Body of pancreas (tissue), 4 donors: Measurements from ENCODE around the gene YWHAE. TPM values are rescaled to one million over a fixed set of nuclear protein-coding genes. Genes with fewer than 3 reads are reported as not detected.

Source experiments
- ATAC-seq: fragments of 150-250 bp; one replicate; pipeline ENCODE4 v1.9.1; 2016
- DNase-seq, 4 donors: peaks; one replicate each; pipeline ENCODE4 v3.0.0-alpha.2; 2019
- H3K27ac ChIP-seq, 4 donors: fragments of 200-600 bp; sonication (generic); 1 replicate in 3 of 4; 2 replicates in 1 of 4; pipeline versions ENCODE4 v1.5.1 to v1.6.1; 2016 to 2019; ENCODE audit warnings: mild to moderate bottlenecking in 1 of 4, mixed read lengths in 1 of 4, moderate library complexity in 1 of 4
- H3K27me3 ChIP-seq, 2 donors: fragments of 200-600 bp; sonication (generic); one replicate each; pipeline ENCODE4 v1.6.0; 2016; ENCODE audit warnings: mild to moderate bottlenecking in 1 of 2
- H3K36me3 ChIP-seq, 2 donors: fragments of 200-600 bp; sonication (generic); replicated peaks in 1 of 2; 2 replicates each; pipeline ENCODE4 v1.5.1; 2016; ENCODE audit warnings: low read depth in 2 of 2; ENCODE audit not compliant: insufficient read depth in 1 of 2
- H3K4me1 ChIP-seq: fragments of 200-600 bp; sonication (generic); one replicate; pipeline ENCODE4 v1.6.0; 2016
- H3K4me3 ChIP-seq, 2 donors: fragments of 200-600 bp; sonication (generic); 1 replicate in 1 of 2; 2 replicates in 1 of 2; pipeline ENCODE4 v1.5.1; 2016 to 2019
- H3K9me3 ChIP-seq, 3 donors: fragments of 200-600 bp; sonication (generic); 1 replicate in 2 of 3; 2 replicates in 1 of 3; pipeline ENCODE4 v1.5.1; 2016
- POLR2A ChIP-seq, 3 donors: fragments of 450-650 bp; IDR thresholded peaks; one replicate each; pipeline ENCODE4 v1.6.1; 2016; ENCODE audit warnings: antibody characterized with exemption in 3 of 3, mild to moderate bottlenecking in 2 of 3
- WGBS, 2 donors: methylation state at CpG; one replicate each; pipeline ENCODE4 v1.1.5; 2017; 5-methylcytosine and 5-hydroxymethylcytosine counted together
- intact Hi-C: fragments of 100-400 bp; cut with DNase I; formaldehyde crosslinking; loops from one replicate; pipeline ENCODE4 v1.15.1; 2023
- total RNA-seq, 2 donors: library from RNA; depleted of rRNA; stranded (reverse); fragments of >200 nt; gene quantifications; one replicate each; pipeline ENCODE4 v1.1.0, GENCODE V29; 2016
- TF ChIP-seq, protein P1 (sequence below), 7 experiments: fragments of 450-650 bp in 4 of 7; fragments of 200-600 bp in 3 of 7; sonication (generic) in 3 of 7; IDR thresholded peaks; one replicate each; pipeline ENCODE4 v1.5.1; 2016 to 2019; ENCODE audit warnings: antibody characterized with exemption in 7 of 7

The YWHAE gene
- total RNA-seq, 2 donors from 2014 or later, result 301 to 378 TPM

DNA sequence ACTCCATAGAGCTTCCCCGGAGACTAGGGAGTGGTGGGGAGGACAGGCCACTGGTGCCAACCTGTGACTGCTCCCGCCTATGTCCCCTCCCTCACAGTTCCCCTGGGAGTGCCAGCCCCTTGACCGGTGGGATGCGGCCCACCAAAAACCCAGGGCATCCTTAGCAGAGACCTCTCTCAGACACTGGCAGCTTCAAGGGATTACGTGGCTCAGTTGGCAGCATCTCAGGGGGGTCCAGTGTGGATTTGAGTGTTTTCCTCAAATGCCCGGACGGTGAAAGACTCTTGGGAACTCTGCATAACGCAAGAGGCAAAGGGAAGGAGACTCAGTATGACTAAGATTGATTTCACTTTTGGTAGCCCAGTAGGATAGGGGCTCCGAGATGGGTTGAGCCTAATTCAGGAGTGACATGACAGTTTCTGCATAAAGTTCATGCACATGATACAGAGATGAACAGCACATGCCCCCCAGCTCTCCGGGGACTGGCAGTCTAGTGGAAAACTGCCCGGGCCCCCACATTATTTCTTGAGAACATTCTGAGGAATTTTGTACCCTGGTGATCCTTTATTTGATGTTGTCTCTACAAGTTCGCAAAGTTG is 70.2 kb downstream of the YWHAE start:
- ATAC-seq, result no peak

DNA sequence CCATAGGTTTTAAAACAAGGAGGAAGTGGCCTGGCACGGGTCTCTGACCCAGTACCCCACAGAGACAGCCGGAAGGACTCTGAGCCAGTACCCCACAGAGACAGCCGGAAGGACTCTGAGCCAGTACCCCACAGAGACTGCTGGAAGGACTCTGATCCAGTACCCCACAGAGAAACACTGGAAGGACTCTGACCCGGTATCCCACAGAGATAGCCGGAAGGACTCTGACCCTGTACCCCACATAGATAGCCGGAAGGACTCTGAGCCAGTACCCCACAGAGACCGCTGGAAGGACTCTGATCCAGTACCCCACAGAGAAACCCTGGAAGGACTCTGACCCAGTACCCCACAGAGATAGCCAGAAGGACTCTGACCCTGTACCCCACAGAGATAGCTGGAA is 71.6 kb downstream of the YWHAE start:
- WGBS, 2 donors, result 63 to 78% methylated on average over 3 to 7 of the region's 7 CpGs

More for the DNA sequence above, 70.2 kb downstream of the YWHAE start:
- no peaks in the 10 kb centered on the region for H3K4me1 ChIP-seq
- H3K27ac ChIP-seq, result no peak overlapping the region
- H3K36me3 ChIP-seq, result no peaks in the 10 kb centered on the region
- H3K4me3 ChIP-seq, result no peak overlapping the region
- TF ChIP-seq POLR2A (IDR thresholded peaks at IDR 0.05), result no peak
- TF ChIP-seq, protein P1, sequence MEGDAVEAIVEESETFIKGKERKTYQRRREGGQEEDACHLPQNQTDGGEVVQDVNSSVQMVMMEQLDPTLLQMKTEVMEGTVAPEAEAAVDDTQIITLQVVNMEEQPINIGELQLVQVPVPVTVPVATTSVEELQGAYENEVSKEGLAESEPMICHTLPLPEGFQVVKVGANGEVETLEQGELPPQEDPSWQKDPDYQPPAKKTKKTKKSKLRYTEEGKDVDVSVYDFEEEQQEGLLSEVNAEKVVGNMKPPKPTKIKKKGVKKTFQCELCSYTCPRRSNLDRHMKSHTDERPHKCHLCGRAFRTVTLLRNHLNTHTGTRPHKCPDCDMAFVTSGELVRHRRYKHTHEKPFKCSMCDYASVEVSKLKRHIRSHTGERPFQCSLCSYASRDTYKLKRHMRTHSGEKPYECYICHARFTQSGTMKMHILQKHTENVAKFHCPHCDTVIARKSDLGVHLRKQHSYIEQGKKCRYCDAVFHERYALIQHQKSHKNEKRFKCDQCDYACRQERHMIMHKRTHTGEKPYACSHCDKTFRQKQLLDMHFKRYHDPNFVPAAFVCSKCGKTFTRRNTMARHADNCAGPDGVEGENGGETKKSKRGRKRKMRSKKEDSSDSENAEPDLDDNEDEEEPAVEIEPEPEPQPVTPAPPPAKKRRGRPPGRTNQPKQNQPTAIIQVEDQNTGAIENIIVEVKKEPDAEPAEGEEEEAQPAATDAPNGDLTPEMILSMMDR (IDR thresholded peaks at IDR 0.05), result no peak
- H3K27me3 ChIP-seq, result no peaks in the 10 kb centered on the region
- no peak for DNase-seq
- intact Hi-C loops, result loop anchor here (10.0 kb wide), 1 partner anchor 75 kb away; no protein-coding TSS in a partner anchor
- 55 to 62% methylated on average over 8 to 12 of the region's 12 CpGs for whole genome bisulfite sequencing, 2 donors
- no peaks in the 10 kb centered on the region for H3K9me3 ChIP-seq

DNA sequence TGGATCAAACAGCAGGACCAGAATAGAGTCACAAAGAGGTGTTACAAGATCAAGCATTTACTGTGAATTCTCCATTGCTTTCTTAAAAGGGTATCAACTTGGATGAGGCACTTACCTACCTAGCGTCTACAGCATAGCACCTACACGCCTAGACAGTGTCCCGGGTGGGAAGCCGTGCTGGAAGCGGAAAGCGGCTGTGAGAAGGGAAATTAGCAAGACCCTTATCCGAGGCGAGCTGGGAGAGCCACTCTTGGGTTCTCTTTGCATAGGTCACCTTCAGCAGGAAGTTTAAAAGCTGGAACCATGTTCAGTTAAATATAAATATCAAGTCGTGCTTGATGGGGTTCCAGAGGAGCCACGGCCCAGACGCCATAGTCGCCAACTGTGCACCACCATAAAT is 74.3 kb downstream of the YWHAE start:
- Histone ChIP-seq H3K9me3 (no peaks in the 10 kb centered on the region), H3K4me3 (no peak overlapping the region), H3K27ac (no peak overlapping the region), H3K4me1 (no peaks in the 10 kb centered on the region), H3K36me3 (no peaks in the 10 kb centered on the region), H3K27me3 (no peaks in the 10 kb centered on the region)
- TF ChIP-seq POLR2A (IDR thresholded peaks at IDR 0.05), result no peak
- TF ChIP-seq, protein P1 (IDR thresholded peaks at IDR 0.05), result no peak
- WGBS, 2 donors, result 62 to 70% methylated on average over 10 to 12 of the region's 12 CpGs
- DNase-seq (no peak), ATAC-seq (no peak)
- intact Hi-C loops, result no loop called here

More for the DNA sequence above, 71.6 kb downstream of the YWHAE start:
- ATAC-seq (no peak), DNase-seq (no peak)
- H3K9me3 ChIP-seq, result no peaks in the 10 kb centered on the region
- intact Hi-C loops, result no loop called here
- TF ChIP-seq, protein P1 (IDR thresholded peaks at IDR 0.05), result no peak
- TF ChIP-seq POLR2A (IDR thresholded peaks at IDR 0.05), result no peak
- no peak overlapping the region for H3K4me3 ChIP-seq
- no peaks in the 10 kb centered on the region for H3K36me3 ChIP-seq
- no peaks in the 10 kb centered on the region for H3K27me3 ChIP-seq
- H3K4me1 ChIP-seq, result no peaks in the 10 kb centered on the region
- H3K27ac ChIP-seq, result no peak overlapping the region

DNA sequence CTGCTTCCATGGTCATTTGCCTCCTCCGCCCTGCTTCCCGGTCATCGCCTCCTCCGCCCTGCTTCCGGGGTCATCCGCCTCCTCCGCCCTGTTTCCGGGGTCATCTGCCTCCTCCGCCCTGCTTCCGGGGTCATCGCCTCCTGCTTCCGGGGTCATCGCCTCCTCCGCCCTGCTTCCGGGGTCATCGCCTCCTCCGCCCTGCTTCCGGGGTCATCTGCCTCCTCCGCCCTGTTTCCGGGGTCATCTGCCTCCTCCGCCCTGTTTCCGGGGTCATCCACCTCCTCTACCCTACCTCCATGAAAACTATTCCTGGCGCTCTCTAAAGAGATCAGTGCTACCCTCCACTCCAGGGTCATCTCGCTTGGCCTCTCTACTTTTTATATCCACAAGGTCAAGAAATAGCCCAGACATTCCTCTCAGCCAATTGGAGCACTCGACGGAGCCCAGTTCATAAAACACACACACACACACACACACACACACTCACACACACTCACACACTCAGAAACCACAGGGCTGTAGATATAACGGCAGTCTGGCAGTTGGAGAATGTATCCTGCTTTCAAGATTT is 75.7 kb downstream of the YWHAE start:
- H3K36me3 ChIP-seq, result no peaks in the 10 kb centered on the region
- TF ChIP-seq, protein P1 (IDR thresholded peaks at IDR 0.05), result no peak
- DNase-seq (peak in 1 of 4 donors; percentile 22), ATAC-seq (no peak)
- WGBS, 2 donors, result 63 to 75% methylated on average over 25 to 27 of the region's 27 CpGs
- H3K27ac ChIP-seq, result no peak overlapping the region
- intact Hi-C loops, result no loop called here
- no peaks in the 10 kb centered on the region for H3K27me3 ChIP-seq
- H3K9me3 ChIP-seq, result no peaks in the 10 kb centered on the region
- no peak overlapping the region for H3K4me3 ChIP-seq
- no peaks in the 10 kb centered on the region for H3K4me1 ChIP-seq

DNA sequence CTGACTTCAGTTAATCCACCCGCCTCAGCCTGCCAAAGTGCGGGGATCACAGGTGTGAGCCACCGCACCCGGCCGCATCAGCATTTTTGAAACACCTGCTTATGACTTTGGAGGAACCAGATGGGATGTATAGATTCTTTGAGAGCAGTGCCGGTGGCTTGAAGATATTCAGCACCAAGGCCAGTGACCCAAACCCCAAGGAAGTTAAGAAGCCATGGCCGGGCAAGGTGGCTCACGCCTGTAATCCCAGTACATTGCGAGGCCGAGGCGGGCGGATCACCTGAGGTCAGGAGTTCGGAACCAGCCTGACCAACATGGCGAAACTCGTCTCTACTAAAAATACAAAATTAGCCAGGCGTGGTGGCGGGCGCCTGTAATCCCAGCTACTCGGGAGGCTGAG is 76.7 kb downstream of the YWHAE start:
- intact Hi-C loops, result no loop called here
- no peak overlapping the region for H3K4me3 ChIP-seq
- H3K36me3 ChIP-seq, result no peaks in the 10 kb centered on the region
- ATAC-seq, result no peak
- WGBS, 2 donors, result 73 to 88% methylated on average over 13 to 19 of the region's 19 CpGs
- no peak for DNase-seq
- no peaks in the 10 kb centered on the region for H3K27me3 ChIP-seq
- H3K4me1 ChIP-seq, result no peaks in the 10 kb centered on the region
- H3K9me3 ChIP-seq, result no peaks in the 10 kb centered on the region
- TF ChIP-seq, protein P1 (IDR thresholded peaks at IDR 0.05), result no peak
- TF ChIP-seq POLR2A (IDR thresholded peaks at IDR 0.05), result no peak
- H3K27ac ChIP-seq, result no peak overlapping the region
